ENCODE measurements around the gene AMBRA1. TPM values are rescaled to one million over a fixed set of nuclear protein-coding genes. Genes with fewer than 3 reads are reported as not detected.

The AMBRA1 gene, protein sequence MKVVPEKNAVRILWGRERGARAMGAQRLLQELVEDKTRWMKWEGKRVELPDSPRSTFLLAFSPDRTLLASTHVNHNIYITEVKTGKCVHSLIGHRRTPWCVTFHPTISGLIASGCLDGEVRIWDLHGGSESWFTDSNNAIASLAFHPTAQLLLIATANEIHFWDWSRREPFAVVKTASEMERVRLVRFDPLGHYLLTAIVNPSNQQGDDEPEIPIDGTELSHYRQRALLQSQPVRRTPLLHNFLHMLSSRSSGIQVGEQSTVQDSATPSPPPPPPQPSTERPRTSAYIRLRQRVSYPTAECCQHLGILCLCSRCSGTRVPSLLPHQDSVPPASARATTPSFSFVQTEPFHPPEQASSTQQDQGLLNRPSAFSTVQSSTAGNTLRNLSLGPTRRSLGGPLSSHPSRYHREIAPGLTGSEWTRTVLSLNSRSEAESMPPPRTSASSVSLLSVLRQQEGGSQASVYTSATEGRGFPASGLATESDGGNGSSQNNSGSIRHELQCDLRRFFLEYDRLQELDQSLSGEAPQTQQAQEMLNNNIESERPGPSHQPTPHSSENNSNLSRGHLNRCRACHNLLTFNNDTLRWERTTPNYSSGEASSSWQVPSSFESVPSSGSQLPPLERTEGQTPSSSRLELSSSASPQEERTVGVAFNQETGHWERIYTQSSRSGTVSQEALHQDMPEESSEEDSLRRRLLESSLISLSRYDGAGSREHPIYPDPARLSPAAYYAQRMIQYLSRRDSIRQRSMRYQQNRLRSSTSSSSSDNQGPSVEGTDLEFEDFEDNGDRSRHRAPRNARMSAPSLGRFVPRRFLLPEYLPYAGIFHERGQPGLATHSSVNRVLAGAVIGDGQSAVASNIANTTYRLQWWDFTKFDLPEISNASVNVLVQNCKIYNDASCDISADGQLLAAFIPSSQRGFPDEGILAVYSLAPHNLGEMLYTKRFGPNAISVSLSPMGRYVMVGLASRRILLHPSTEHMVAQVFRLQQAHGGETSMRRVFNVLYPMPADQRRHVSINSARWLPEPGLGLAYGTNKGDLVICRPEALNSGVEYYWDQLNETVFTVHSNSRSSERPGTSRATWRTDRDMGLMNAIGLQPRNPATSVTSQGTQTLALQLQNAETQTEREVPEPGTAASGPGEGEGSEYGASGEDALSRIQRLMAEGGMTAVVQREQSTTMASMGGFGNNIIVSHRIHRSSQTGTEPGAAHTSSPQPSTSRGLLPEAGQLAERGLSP (N-terminal part only)
- total RNA-seq: 10 to 100 TPM; 42.0 to 47.6 TPM

DNA sequence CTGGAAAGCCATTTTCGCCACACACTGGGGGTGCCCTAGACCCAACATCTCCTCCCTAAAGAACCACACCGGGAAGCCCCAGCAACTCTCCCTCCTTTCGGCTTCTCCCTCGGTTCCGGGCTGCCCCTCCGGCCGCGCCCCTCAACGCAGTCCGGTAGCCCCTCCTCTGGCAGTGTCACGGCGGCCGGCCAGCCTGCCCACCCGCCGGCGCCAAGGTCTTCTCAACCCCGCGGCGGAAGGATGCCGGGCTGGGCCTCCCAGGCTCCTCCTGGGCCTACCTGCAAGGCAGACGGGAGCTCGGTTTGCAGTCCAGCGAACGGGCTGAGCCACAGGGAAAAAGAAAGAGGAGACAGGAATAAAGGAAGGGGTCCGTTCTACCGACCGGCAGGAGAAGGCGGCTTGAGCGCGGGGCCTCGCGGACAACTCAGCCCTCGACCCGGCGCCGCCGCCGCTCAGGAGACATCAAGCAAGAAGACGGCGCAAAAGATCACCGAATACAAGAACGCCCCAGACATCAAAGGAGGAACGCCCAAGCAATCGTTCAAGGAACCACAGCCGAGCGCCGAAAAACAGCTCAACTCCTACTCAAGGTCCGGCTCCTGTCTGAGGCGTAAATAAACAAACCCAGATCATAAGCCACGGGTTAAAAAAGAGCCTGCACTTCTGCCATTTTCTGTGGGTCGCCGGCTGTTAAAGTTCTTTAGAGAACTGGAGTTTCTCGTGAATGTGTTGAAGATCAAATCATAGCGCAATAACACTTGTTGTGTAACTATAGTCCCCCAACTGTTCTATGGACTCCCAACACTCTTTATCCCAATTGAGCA, at the start of gene AMBRA1:
Gene AMBRA1, minus strand, starts transcription at position 474 of the 824 bp plus-strand sequence. CDS start 45,643 bp downstream, outside the sequence.

DNA sequence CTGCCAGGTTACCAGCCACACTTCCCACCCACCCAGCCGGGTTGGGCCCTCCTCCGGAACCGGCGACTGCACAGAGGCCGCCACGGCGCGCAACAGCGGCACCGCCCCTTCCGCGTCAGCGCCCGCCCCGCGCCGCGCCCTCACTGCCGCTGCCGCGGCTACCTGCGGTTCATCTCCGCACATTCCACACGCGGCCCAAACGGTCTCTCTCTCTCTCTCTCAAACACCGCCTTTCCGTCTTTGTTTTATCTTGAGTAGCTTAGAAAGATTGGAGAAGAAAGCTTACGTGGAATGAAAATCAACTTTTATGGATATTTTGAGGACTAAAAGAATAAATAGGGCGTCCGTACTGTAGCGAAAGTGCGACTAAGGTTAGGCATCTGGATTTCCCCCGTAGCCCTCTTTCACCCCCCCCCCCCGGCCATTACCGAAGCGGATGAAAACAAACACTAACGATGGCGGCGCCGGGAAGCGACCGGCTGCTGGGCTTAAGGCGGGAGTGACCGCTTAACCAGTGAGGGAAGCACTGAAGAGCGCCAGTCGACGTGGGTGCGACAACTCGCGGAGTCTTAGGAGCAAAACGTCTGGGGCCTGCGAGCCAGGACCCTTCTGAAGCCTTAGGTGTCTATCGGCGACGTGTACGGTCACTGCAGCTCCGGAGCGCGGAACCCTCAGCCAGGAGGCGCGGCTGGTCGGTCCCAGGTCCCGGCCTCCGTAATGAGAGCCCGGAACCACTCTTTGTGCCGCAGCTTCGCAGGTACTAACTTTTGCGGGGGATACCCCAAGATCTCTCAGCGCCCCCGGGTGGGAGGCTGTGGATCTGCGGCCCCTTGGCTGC, 23.5 kb upstream of the AMBRA1 start, which contains the start of the genes ATG13 and HARBI1:
Gene ATG13, plus strand, starts transcription at position 420 of the 838 bp plus-strand sequence. CDS start 26,739 bp downstream, outside the sequence.
Gene HARBI1, minus strand, starts transcription at position 94 of the 838 bp plus-strand sequence. CDS start 990 bp downstream, outside the sequence.

DNA sequence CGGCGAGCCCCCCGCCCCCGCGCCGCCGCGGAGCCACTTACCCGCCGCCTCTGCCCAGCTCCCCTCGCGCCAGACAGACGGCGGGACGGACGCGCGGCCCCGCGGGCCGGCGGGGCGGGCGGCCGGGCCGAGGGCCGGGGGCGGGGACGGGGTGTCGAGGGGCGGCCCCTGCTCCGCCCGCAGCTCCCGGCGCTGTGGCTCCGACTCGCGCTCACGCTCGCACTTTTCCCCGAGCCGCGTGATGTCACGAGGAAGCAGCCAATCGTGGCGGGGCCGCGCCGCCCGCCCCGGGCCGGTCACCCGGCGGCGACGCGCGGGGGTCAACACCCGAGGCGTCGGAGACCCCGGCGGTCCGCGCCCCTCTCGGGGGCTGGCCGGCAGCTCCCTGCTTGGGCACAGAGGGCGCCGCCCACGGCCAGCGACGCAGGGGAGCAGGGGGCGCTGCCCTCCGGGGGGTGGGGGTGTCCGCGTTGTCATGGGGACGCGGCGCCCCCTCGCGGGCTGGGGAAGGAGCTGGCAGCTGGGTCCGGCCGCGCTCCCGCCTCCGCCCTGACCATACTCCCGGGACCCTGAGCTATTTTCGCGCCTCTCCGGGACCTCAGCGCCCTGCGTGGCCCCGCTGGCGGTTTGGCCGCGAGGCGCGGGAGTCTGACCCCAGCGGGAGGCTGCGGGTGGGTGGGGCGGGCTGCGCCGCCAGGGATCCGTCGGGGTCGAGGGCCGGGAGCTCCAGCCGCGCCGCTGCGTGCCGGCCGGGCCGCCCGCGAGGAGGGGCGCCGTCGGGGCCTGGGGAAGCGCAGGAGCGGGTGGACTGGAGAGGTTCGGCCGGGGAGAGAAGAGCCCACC, 202.0 kb downstream of the AMBRA1 start, which contains the start of gene CHRM4:
Gene CHRM4, minus strand, starts transcription at position 199 of the 843 bp plus-strand sequence. CDS start 5,219 bp downstream, outside the sequence.

DNA sequence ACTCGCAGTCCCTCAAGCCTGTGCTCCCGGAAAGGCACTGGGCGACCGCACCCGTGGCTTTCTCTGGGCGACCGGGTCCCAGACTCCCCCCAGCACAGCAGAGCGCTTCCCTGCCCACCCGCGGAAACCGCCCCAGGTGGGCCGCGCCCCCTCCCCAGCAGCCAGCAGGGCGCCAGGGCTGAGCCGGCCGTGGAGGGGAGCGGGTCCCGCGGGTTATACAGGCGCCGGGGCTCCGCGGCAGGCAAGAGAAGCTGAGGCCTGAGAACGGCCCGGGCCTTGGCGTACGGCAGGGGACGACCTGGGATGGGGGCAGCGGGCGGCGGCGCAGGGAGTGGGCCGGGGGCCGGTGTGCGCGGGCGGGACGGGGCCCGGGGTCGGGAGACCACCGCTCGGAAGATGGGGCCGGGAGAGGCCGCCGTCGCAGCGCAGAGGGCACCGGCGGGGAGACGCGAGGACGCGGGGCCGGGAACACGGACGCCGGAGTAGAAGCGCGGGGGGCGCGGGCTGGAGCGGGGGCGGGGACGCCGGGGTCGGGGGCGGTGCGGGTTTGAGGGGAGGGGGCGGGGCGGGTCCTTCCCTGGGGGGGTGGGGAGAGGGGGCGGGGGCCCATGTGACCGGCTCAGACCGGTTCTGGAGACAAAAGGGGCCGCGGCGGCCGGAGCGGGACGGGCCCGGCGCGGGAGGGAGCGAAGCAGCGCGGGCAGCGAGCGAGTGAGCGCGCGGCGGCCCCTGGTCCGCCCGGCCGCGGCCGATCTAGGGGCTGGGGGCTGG, 212.6 kb downstream of the AMBRA1 start, which contains the start of gene MDK:
Gene MDK, plus strand, starts transcription at position 622 of the 771 bp plus-strand sequence. CDS start 389 bp downstream, outside the sequence.

DNA sequence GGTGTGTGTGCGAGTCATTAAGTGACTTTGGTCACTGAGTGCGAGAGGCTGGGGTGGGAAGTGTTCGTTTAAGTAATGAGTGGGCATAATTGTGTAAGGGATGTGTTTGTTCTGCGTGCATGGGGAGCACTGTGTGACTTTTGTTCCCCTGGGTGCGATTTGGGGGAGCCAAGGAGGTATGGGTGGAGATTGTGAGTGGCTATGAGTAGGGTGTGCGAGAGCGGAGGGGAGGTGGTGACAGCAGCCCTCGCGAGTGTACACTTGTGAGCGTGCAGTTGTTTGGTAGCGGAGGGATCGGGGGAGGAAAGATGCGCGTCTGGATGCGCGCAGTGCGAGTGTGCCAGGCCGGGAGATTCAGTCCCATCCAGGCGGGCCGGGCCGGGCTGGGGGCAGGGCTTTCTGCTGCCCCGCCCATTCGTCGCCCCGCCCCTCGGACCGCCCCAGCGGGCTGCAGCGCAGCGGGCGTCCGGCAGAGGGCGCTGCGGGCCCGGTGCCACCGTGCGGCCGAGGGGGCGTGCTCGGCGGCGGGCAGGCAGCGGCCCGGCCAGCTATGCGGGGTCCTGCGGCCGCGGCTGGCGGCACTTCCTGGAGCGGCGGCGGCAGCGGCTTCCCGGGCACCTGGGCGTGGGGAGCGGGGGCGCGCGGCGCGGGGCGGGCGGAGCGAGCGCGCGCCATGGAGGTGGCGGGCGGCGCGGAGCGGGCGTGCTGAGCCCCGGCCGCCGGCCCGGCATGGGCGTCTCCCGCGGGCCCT, 246.8 kb downstream of the AMBRA1 start, which contains the start of gene DGKZ:
Gene DGKZ, plus strand, starts transcription at position 578 of the 751 bp plus-strand sequence. CDS start 197 bp downstream, outside the sequence.

Small RNAs within 50 kb of the gene (small RNA-seq; reads per million reads assigned to genes)
- gene MIR3160-1 (0 reads per million in 2 donors), gene MIR4688 (0.51 to 0.70 reads per million in 2 donors)

Other genes starting within 250 kb of the AMBRA1 start
- gene DGKZ, start 246.6 kb downstream of the AMBRA1 start, total RNA-seq: 10 to 100 TPM; 40.3 to 46.3 TPM
- 10 to 100 TPM in 1 of 2 donors, 1 to 10 TPM in 1; 5.0 to 15.8 TPM for gene MDK, start 212.4 kb downstream of the AMBRA1 start, total RNA-seq
- gene CHRM4, start 202.2 kb downstream of the AMBRA1 start, total RNA-seq: under 1 TPM; 0.33 to 0.34 TPM
- 1 to 10 TPM; 5.7 to 7.2 TPM for gene HARBI1, start 23.2 kb upstream of the AMBRA1 start, total RNA-seq
- gene ATG13, start 23.5 kb upstream of the AMBRA1 start, total RNA-seq: 10 to 100 TPM; 39.3 to 52.3 TPM
- 10 to 100 TPM; 28.3 to 34.1 TPM for gene ARHGAP1, start 106.6 kb upstream of the AMBRA1 start, total RNA-seq
- gene ZNF408, start 107.0 kb upstream of the AMBRA1 start, total RNA-seq: 1 to 10 TPM; 6.2 to 8.3 TPM
- not detected for gene F2, start 125.2 kb upstream of the AMBRA1 start, total RNA-seq

Data from melanocyte of skin (primary cell).